K562 (cell line): ENCODE measurements around the gene DLGAP1. TPM values are rescaled to one million over a fixed set of nuclear protein-coding genes. Genes with fewer than 3 reads are reported as not detected.

Experiments used
- ESRRA ChIP-seq: fragments of 450-650 bp; IDR thresholded peaks from 2 replicates; pipeline ENCODE4 v1.6.1; 2014; ENCODE audit warnings: low read depth, mild to moderate bottlenecking, moderate library complexity, borderline replicate concordance
- ETS2 ChIP-seq: IDR thresholded peaks from 2 replicates; pipeline ENCODE4 v1.6.1; 2016; ENCODE audit warnings: borderline replicate concordance, missing genetic modification characterization, mild to moderate bottlenecking, moderate library complexity, missing compliant biosample characterization; ENCODE audit not compliant: poor library complexity, severe bottlenecking
- KLF10 ChIP-seq: fragments of 250-450 bp; sonication (Bioruptor Pico); IDR thresholded peaks from 2 replicates; pipeline ENCODE4 v1.6.1; 2021; ENCODE audit warnings: matching md5 sums
- MLX ChIP-seq, 2 experiments: fragments of 450-650 bp in 1 of 2; sonication (generic) in 1 of 2; formaldehyde crosslinking; conservative IDR thresholded peaks; 2 replicates each; pipeline versions ENCODE4 v1.4.0 to v1.8.1; 2020 to 2022; ENCODE audit warnings: mild to moderate bottlenecking in 1 of 2, missing genetic modification reagents in 1 of 2
- NONO ChIP-seq, 2 experiments: fragments of 200-400 bp in 1 of 2; fragments of 450-650 bp in 1 of 2; formaldehyde crosslinking in 1 of 2; IDR thresholded peaks; 2 replicates each; pipeline ENCODE4 v1.6.1; 2017; ENCODE audit warnings: low read depth in 2 of 2, mild to moderate bottlenecking in 2 of 2, moderate library complexity in 2 of 2, low read length in 1 of 2
- ZNF175 ChIP-seq: fragments of 200-800 bp; sonication (Bioruptor generic); IDR thresholded peaks from 2 replicates; pipeline ENCODE4 v1.6.1; 2016; ENCODE audit warnings: low read depth, mild to moderate bottlenecking, missing genetic modification characterization, missing compliant biosample characterization
- ZNF780A ChIP-seq: fragments of 250-450 bp; sonication (Bioruptor Pico); IDR thresholded peaks from 2 replicates; pipeline ENCODE4 v1.5.0; 2021; ENCODE audit warnings: mild to moderate bottlenecking
- polyA plus RNA-seq, 8 experiments: library from polyadenylated mRNA; depleted of rRNA in 4 of 8; stranded (reverse) in 5 of 8; unstranded in 3 of 8; fragments of >200 nt; fragmentation: Nextera tagmentation in 2 of 8; fragmentation: Illumina TruSeq in 1 of 8; extraction: Ambion mirVana in 2 of 8; extraction: Trizol in 1 of 8; gene quantifications; 2 replicates each; pipeline versions ENCODE4 v1.2.1 to v1.2.3, GENCODE V29; 2011 to 2014; ENCODE audit warnings: inconsistent platforms in 1 of 8, missing spikeins in 1 of 8
- total RNA-seq, 7 experiments: library from RNA; depleted of rRNA in 6 of 7; stranded (reverse); fragments of >200 nt in 6 of 7; fragmentation: Illumina TruSeq in 2 of 7; extraction: Trizol in 2 of 7; gene quantifications; 2 replicates each; pipeline versions ENCODE4 v1.2.1 to v1.2.3, GENCODE V29; 2011 to 2021; ENCODE audit warnings: low replicate concordance in 1 of 7
- TF ChIP-seq, protein P1 (sequence below): sonication (generic); formaldehyde crosslinking; IDR thresholded peaks from 2 replicates; pipeline ENCODE4 v1.8.0; 2022; ENCODE audit warnings: mild to moderate bottlenecking, missing genetic modification reagents

Gene DLGAP1
- total and polyA plus RNA-seq, 9 of the 15 experiments (the other 6 are each of a cell fraction or from before 2014, with no cell fraction given), result 0.04 to 0.22 (median 0.08) TPM

GRCh38 chr18:3771121-3771971 lies 683.8 kb downstream of the DLGAP1 start (continued):
- peak in 1 of 2 experiments; percentile 46; a peak in 1 of 4 replicates for TF ChIP-seq NONO (IDR thresholded peaks at IDR 0.05; ENCODE audit: low read depth in 2 of 2, low read length in 1 of 2)
- no peak for TF ChIP-seq ETS2 (tag)
- no peak for TF ChIP-seq ESRRA
- TF ChIP-seq, protein P1, sequence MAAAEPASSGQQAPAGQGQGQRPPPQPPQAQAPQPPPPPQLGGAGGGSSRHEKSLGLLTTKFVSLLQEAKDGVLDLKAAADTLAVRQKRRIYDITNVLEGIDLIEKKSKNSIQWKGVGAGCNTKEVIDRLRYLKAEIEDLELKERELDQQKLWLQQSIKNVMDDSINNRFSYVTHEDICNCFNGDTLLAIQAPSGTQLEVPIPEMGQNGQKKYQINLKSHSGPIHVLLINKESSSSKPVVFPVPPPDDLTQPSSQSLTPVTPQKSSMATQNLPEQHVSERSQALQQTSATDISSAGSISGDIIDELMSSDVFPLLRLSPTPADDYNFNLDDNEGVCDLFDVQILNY (CRISPR knock-in tag), result 0 out of 2 replicates have a peak, but pooled peaks have one; percentile 36
- no peak for TF ChIP-seq ZNF780A (CRISPR knock-in tag)
- no peak for TF ChIP-seq KLF10 (CRISPR knock-in tag)
- TF ChIP-seq MLX (CRISPR knock-in tag; conservative IDR thresholded peaks at IDR 0.05), result no peak
- TF ChIP-seq ZNF175 (CRISPR knock-in tag), result no peak
